GM10248 (cell line): ENCODE data around the gene PGBD5.

Source experiments
- CTCF ChIA-PET: fragments of 300-600 bp; sonication (Branson Sonifier 250); formaldehyde crosslinking; extraction: SDS; loops from one replicate; lab custom pipeline; 2021; ENCODE audit warnings: antibody characterized with exemption; lab: Yijun Ruan, JAX
- POLR2A ChIA-PET: fragments of 350-650 bp; sonication (Branson Sonifier 250); formaldehyde crosslinking; extraction: SDS; loops from one replicate; lab custom pipeline; 2020; ENCODE audit warnings: antibody characterized with exemption; lab: Yijun Ruan, JAX
- DNase-seq: peaks from one replicate; pipeline ENCODE4 v3.0.0; 2012; ENCODE audit errors: extremely low spot score
- CTCF ChIP-seq: IDR thresholded peaks from 2 replicates; pipeline ENCODE4 v1.5.1; 2012; ENCODE audit warnings: mild to moderate bottlenecking, low read depth; ENCODE audit errors: extremely low read depth, missing control alignments, control extremely low read depth

The PGBD5 gene

DNA sequence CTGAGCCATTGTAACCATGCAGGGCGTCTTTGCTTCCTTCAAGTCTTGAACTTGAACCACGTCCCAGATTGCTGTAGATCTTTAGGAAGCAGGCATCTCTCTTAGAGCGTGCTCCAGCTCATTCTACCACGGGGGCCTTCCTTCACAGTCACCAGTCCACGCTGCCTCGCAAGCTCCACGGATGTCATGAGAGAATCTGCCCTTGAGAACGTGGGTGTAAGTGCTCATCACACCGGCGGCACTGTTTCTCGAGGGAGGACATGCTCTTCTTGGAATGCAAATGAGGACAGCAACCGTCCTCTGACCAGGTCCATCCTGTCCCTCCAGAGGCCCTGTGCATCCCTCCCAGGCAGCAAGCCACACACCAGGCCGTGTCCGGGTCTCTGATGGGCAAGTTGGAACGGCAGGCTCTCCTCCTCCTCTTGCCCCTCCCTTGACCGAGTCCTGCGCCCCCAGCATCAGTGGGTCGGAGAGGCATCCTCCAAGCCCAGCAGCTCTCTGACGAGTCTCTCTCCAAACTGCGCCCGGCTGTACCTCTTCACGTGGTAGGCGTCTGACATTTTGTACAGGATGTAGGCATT, 103.1 kb downstream of the PGBD5 start:
- TF ChIP-seq CTCF, result no peak
- ChIA-PET POLR2A (no interaction called here), CTCF (interaction anchor here (1.0 kb wide), 1 partner anchor 12 kb away, joined by 3 read pairs; no protein-coding TSS in a partner anchor)
- no peak for DNase-seq

DNA sequence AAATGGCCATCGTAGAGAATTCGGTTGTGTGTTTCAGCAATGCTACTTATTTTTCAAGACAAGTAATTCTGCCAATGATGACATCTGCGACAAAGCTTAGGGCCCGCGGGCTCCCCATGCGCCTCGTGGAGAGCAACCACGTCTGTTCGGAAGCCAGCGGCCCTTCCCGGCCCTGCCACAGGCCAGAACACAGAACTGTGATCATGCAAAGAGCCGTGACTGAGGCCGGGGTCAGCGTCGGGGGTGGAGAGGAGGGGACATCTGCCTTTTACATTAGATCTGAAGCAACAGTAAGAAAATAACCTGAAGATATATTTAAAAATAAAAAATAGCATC, 103.7 kb downstream of the PGBD5 start:
- DNase-seq, result no peak
- ChIA-PET POLR2A (no interaction called here), CTCF (no interaction called here)
- TF ChIP-seq CTCF, result no peak

- CTCF ChIA-PET, result no interaction called here
- no peak for TF ChIP-seq CTCF
- no peak for DNase-seq
- POLR2A ChIA-PET, result no interaction called here
Observed at GRCh38 chr1:230321741-230322420, 104.3 kb downstream of the PGBD5 start.

DNA sequence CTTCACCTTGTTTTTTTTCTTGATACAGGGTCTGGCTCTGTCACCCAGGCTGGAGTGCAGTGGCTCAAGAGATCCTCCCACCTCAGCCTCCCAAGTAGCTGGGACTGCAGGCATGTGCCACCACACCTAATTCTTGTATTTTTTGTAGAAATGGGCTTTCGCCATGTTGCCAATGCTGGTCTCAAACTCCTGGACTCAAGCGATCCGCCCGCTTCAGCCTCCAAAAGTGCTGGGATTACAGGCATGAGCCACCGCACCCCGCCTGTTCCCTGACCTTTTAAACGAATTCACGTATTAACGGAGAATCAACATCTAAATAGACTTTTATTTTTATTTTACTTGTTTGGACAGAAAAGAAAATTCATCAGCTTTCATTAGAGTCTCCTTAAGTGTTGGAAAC, 104.8 kb downstream of the PGBD5 start:
- TF ChIP-seq CTCF, result no peak
- no peak for DNase-seq
- CTCF ChIA-PET, result no interaction called here
- POLR2A ChIA-PET, result no interaction called here

GRCh38 chr1:230320804-230321203, 105.3 kb downstream of the PGBD5 start:
- TF ChIP-seq CTCF, result no peak
- no peak for DNase-seq
- ChIA-PET CTCF (no interaction called here), POLR2A (no interaction called here)

GRCh38 chr1:230319014-230319747, 107.0 kb downstream of the PGBD5 start:
- ChIA-PET CTCF (no interaction called here), POLR2A (no interaction called here)
- no peak for DNase-seq
- TF ChIP-seq CTCF, result no peak
